ENCODE measurements around the gene PC.

PC gene

DNA sequence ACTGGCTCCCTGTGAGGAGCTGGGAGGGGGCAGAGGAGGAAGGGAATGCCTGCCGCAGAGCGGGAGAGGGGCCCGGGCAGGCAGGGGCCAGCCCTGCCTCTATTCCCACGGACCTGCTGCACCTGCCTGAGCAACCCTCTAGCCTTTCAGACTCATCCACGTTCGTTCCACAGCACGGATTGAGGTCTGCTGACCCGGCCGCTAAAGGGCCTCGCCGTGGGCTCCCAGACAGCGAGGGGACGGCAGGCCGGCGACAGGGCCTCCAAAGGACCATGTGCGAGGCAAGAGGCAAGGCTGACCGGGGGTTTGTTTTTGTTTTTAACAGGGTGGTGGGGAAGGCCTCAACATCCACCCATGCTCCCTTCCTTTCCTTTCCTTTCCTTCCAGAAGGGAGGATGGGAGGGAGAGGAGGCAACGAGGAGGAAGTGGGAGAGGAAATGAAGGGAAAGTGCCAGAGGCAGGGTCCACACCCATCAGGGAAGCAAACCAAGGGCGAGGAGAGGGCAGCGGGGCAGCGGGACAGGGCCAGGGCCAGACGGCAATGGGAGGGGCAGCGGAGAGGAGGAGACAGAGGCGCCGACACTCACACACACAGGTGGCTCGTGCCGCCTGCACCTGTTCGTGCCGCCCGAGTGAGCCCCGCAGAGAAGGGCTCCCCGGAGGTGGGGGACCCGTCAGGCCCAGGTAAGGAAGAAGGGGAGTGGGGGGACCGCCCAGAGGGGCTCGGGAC lies 93.8 kb downstream of the PC start:
- DNase-seq (no peak), ATAC-seq (no peak)
- Mint-ChIP-seq H3K27ac (peak overlapping the region in 1 of 2 donors; percentile 20), H3K9me3 (no peaks in the 10 kb centered on the region), H3K4me3 (no peak overlapping the region), H3K27me3 (no peaks in the 10 kb centered on the region), H3K4me1 (peaks cover 11% of the 10 kb centered on the region)

GRCh38 chr11:66863428-66864125 lies 94.6 kb downstream of the PC start:
- no peaks in the 10 kb centered on the region for H3K9me3 Mint-ChIP-seq
- peaks cover 3% of the 10 kb centered on the region for H3K4me1 Mint-ChIP-seq
- no peaks in the 10 kb centered on the region for H3K27me3 Mint-ChIP-seq
- H3K27ac Mint-ChIP-seq, result peak overlapping the region in 1 of 2 donors; percentile 74
- DNase-seq (no peak), ATAC-seq (no peak)
- H3K4me3 Mint-ChIP-seq, result no peak overlapping the region

DNA sequence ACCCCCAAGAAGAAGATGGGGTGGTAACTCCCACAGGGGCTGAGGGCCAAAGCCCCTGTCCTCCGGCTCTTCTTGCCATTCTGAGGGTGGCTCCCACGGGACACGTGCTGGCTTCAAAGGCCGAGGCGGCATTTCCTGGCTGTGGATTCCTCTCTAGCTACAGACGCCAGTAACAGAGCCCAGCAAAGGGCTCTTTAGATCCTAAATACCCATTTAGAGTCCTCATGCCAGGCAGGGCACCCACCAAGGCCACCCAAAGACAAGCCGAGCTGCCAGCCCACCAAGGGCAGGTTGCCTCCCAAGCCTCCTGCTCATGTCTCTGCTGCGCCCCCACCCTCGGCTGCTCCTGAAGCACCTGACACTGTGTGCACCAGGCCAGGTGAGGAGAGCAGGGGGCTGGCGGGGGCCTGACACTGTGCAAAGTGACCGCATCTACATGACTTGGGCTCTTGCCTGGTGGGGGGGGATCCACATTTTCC lies 95.6 kb downstream of the PC start:
- no peak overlapping the region for H3K4me3 Mint-ChIP-seq
- H3K4me1 Mint-ChIP-seq, result peaks cover 7% of the 10 kb centered on the region
- H3K27me3 Mint-ChIP-seq, result no peaks in the 10 kb centered on the region
- H3K9me3 Mint-ChIP-seq, result no peaks in the 10 kb centered on the region
- ATAC-seq (no peak), DNase-seq (no peak)
- H3K27ac Mint-ChIP-seq, result no peak overlapping the region

- H3K27me3 Mint-ChIP-seq, result no peaks in the 10 kb centered on the region
- ATAC-seq, result no peak
- no peaks in the 10 kb centered on the region for H3K9me3 Mint-ChIP-seq
- peaks cover 10% of the 10 kb centered on the region for H3K4me1 Mint-ChIP-seq
- H3K4me3 Mint-ChIP-seq, result no peak overlapping the region
- no peak for DNase-seq
- no peak overlapping the region for H3K27ac Mint-ChIP-seq
Measured at GRCh38 chr11:66861774-66862558, 96.2 kb downstream of the PC start.

GRCh38 chr11:66861038-66861773 lies 97.0 kb downstream of the PC start:
- no peak for ATAC-seq
- no peak overlapping the region for H3K27ac Mint-ChIP-seq
- no peaks in the 10 kb centered on the region for H3K27me3 Mint-ChIP-seq
- no peaks in the 10 kb centered on the region for H3K9me3 Mint-ChIP-seq
- no peak for DNase-seq
- peaks cover 10% of the 10 kb centered on the region for H3K4me1 Mint-ChIP-seq
- H3K4me3 Mint-ChIP-seq, result no peak overlapping the region

DNA sequence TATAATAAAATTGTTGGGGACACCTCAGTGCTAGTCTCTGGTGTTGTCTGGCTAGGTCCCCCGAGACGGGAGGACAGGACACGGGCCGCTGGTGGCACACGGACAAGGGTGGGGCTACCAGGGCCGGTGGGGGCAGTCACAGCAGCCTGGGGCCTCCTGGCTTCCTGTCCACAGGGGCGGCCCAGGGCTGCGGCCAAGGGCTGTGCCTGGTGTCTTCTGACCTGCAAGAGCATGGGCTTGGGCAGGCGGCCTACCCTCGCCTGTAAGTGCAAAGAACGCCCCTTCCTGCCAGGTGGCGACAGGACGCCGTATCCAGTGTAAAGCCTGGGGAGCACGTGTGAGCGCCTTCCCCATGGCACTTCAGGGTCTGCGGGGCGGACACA lies 97.7 kb downstream of the PC start:
- H3K27ac Mint-ChIP-seq, result no peak overlapping the region
- DNase-seq, result no peak
- ATAC-seq, result no peak
- no peaks in the 10 kb centered on the region for H3K9me3 Mint-ChIP-seq
- no peaks in the 10 kb centered on the region for H3K27me3 Mint-ChIP-seq
- H3K4me3 Mint-ChIP-seq, result no peak overlapping the region
- H3K4me1 Mint-ChIP-seq, result peaks cover 15% of the 10 kb centered on the region

DNA sequence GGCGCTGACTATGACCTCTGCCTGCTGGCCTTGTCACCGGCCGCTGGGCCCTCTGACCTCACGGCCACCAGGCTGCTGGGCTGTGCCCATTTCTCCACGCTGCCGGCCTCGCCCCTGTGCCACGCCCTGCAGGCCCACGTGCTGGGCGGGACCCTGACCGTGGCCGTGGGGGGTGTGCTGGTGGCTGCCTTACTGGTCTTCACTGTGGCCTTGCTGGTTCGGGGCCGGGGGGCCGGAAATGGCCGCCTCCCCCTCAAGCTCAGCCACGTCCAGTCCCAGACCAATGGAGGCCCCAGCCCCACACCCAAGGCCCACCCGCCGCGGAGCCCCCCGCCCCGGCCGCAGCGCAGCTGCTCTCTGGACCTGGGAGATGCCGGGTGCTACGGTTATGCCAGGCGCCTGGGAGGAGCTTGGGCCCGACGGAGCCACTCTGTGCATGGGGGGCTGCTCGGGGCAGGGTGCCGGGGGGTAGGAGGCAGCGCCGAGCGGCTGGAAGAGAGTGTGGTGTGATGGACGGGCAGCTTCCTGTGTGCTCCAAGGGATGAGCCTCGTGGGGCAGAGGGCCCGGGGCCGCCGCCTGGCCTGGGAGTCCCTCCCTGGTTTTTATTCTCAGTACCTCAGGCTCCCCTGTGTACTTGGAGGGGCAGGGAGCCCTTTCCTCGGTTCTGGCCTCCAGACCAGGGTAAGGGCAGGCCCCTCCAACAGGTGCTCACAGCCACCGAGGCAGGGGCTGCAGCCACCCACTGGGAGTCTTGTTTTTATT lies 98.3 kb downstream of the PC start:
- no peaks in the 10 kb centered on the region for H3K27me3 Mint-ChIP-seq
- ATAC-seq, result no peak
- H3K4me1 Mint-ChIP-seq, result peaks cover 17% of the 10 kb centered on the region
- no peak overlapping the region for H3K27ac Mint-ChIP-seq
- no peak for DNase-seq
- no peaks in the 10 kb centered on the region for H3K9me3 Mint-ChIP-seq
- H3K4me3 Mint-ChIP-seq, result no peak overlapping the region

DNA sequence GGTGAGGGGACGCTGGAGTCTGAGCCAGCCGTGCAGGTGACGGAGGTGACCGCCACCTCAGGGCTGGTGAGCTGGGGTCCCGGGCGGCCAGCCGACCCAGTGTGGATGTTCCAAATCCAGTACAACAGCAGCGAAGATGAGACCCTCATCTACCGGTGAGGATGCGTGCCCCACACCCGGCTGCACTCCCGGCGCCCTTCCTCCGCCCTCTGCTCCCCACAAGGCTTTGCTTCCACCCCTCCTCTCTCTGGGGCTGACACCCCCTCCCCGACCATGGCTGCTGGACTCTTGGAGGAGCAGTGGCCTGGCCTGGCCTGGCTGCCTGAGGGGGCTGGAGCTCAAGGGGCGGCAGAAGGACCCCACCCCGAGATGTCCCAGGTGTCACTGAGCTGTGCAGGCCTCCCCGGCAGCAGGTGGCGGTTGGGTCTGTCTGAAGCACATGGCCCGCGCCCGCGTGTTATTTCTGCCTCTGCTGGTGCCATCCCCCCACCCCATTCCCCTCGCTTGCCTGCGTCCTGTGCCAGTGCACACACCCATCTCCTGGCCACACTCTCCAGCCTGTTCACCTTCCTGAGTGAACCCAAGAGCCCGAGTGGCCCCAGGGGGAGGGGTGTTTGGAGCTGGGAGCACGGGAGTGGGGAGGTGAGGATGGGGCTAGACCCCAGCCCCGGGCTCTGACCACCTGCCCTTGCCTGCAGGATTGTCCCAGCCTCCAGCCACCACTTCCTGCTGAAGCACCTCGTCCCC lies 99.1 kb downstream of the PC start:
- Mint-ChIP-seq H3K27me3 (no peaks in the 10 kb centered on the region), H3K4me3 (no peak overlapping the region), H3K4me1 (peaks cover 17% of the 10 kb centered on the region), H3K27ac (no peak overlapping the region), H3K9me3 (no peaks in the 10 kb centered on the region)
- no peak for DNase-seq
- no peak for ATAC-seq

GRCh38 chr11:66858186-66858938 lies 99.8 kb downstream of the PC start:
- ATAC-seq, result no peak
- no peaks in the 10 kb centered on the region for H3K27me3 Mint-ChIP-seq
- no peaks in the 10 kb centered on the region for H3K9me3 Mint-ChIP-seq
- peak overlapping the region; percentile 80 to 88 for H3K4me3 Mint-ChIP-seq
- H3K27ac Mint-ChIP-seq, result no peak overlapping the region
- DNase-seq, result no peak
- H3K4me1 Mint-ChIP-seq, result peaks cover 17% of the 10 kb centered on the region

DNA sequence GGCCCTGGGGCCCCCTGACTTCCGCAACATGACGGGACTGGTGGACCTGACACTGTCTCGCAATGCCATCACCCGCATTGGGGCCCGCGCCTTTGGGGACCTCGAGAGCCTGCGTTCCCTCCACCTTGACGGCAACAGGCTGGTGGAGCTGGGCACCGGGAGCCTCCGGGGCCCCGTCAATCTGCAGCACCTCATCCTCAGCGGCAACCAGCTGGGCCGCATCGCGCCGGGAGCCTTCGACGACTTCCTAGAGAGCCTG lies 100.3 kb downstream of the PC start:
- no peak for DNase-seq
- Mint-ChIP-seq H3K27ac (no peak overlapping the region), H3K9me3 (no peaks in the 10 kb centered on the region), H3K4me1 (peaks cover 17% of the 10 kb centered on the region), H3K4me3 (peak overlapping the region; percentile 80 to 88), H3K27me3 (no peaks in the 10 kb centered on the region)
- no peak for ATAC-seq

DNA sequence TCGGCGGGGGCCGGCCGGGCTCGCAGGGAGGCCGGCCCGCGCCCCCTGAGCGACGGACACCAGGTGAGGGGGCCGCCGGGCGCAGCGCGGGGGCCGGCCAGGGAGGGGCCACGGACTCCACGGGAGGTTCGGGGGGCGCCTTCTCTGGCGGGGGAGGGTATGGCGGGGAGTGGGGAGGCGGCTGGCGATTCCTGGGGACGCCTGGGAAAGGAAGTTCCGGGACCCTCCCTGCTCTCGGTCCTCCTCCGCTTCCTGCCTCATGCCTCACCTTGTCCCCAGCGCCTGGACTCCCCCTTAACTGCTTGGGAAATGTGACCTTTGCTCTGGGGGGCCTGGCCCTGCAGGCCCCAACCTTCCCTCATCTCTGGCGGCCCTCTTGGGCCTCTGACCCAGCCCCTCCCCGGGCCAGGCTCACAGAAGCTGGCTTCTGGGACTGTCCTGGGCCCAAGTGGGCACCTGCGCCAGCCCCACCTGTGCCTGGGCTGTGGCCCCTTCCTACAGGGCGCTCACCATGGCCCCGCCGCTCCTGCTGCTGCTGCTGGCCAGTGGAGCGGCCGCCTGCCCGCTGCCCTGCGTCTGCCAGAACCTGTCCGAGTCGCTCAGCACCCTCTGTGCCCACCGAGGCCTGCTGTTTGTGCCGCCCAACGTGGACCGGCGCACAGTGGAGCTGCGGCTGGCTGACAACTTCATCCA lies 100.8 kb downstream of the PC start:
- H3K27me3 Mint-ChIP-seq, result no peaks in the 10 kb centered on the region
- H3K4me1 Mint-ChIP-seq, result peaks cover 17% of the 10 kb centered on the region
- no peaks in the 10 kb centered on the region for H3K9me3 Mint-ChIP-seq
- peak overlapping the region; percentile 80 to 88 for H3K4me3 Mint-ChIP-seq
- peak overlapping the region in 1 of 2 donors; percentile 52 for H3K27ac Mint-ChIP-seq
- ATAC-seq (no peak), DNase-seq (no peak)

GRCh38 chr11:66856496-66857233 lies 101.5 kb downstream of the PC start, which contains the start of gene LRFN4:
Gene LRFN4, plus strand, starts transcription at chr11:66857064. Its CDS starts 681 bp downstream, at chr11:66857745.
- peak within 1 kb of the TSS; percentile 95 to 98 for H3K27ac Mint-ChIP-seq
- no peaks in the 10 kb centered on the region for H3K27me3 Mint-ChIP-seq
- no peak for DNase-seq
- no peaks in the 10 kb centered on the region for H3K9me3 Mint-ChIP-seq
- H3K4me3 Mint-ChIP-seq, result peak within 1 kb of the TSS; percentile 94 to 98
- ATAC-seq, result peak; percentile 72
- H3K4me1 Mint-ChIP-seq, result peaks cover 24% of the 10 kb centered on the region
